GM23248 (cell line): ENCODE measurements around the gene JARID2. TPM values are rescaled to one million over a fixed set of nuclear protein-coding genes. Genes with fewer than 3 reads are reported as not detected.

Experiments used
- DNase-seq: peaks from one replicate; pipeline ENCODE4 v3.0.0-alpha.2; 2015
- H2AFZ ChIP-seq: fragments of 200-600 bp; sonication (generic); 2 replicates; pipeline ENCODE4 v1.6.1; 2016; ENCODE audit warnings: antibody characterized with exemption
- H3F3A ChIP-seq: fragments of 200-600 bp; sonication (generic); 2 replicates; pipeline ENCODE4 v1.6.1; 2016; ENCODE audit warnings: mild to moderate bottlenecking, antibody characterized with exemption, mixed run types; ENCODE audit not compliant: insufficient read depth
- H3K27ac ChIP-seq: fragments of 200-600 bp; sonication (generic); 2 replicates; pipeline ENCODE4 v1.5.1; 2016; ENCODE audit warnings: mild to moderate bottlenecking
- H3K27me3 ChIP-seq: fragments of 200-600 bp; sonication (generic); replicated peaks from 2 replicates; pipeline ENCODE4 v1.6.1; 2016; ENCODE audit warnings: mild to moderate bottlenecking; ENCODE audit not compliant: insufficient read depth
- H3K36me3 ChIP-seq: fragments of 200-600 bp; sonication (generic); 2 replicates; pipeline ENCODE4 v1.6.1; 2016; ENCODE audit warnings: low read depth, mild to moderate bottlenecking
- H3K4me1 ChIP-seq: fragments of 200-600 bp; sonication (generic); 2 replicates; pipeline ENCODE4 v1.6.1; 2016; ENCODE audit warnings: mild to moderate bottlenecking; ENCODE audit not compliant: insufficient read depth
- H3K4me2 ChIP-seq: fragments of 200-600 bp; sonication (generic); one replicate; pipeline ENCODE4 v1.6.1; 2016; ENCODE audit warnings: mild to moderate bottlenecking; ENCODE audit not compliant: unreplicated experiment
- H3K4me3 ChIP-seq: fragments of 200-600 bp; sonication (generic); 2 replicates; pipeline ENCODE4 v1.5.1; 2016; ENCODE audit warnings: mild to moderate bottlenecking
- H3K79me2 ChIP-seq: fragments of 200-600 bp; sonication (generic); 2 replicates; pipeline ENCODE4 v1.6.1; 2016; ENCODE audit warnings: mild to moderate bottlenecking; ENCODE audit not compliant: insufficient read depth
- H3K9ac ChIP-seq: fragments of 200-600 bp; sonication (generic); 2 replicates; pipeline ENCODE4 v1.6.1; 2016; ENCODE audit warnings: mild to moderate bottlenecking
- H3K9me2 ChIP-seq: fragments of 200-600 bp; sonication (generic); 2 replicates; pipeline ENCODE4 v1.6.1; 2016; ENCODE audit warnings: mixed run types, mild to moderate bottlenecking, moderate library complexity; ENCODE audit not compliant: insufficient read depth
- H3K9me3 ChIP-seq: fragments of 200-600 bp; sonication (generic); one replicate; pipeline ENCODE4 v1.6.1; 2017; ENCODE audit warnings: low read depth
- H4K20me1 ChIP-seq: fragments of 200-600 bp; sonication (generic); 2 replicates; pipeline ENCODE4 v1.6.0; 2016; ENCODE audit not compliant: insufficient read depth
- EZH2 ChIP-seq: fragments of 200-600 bp; sonication (generic); IDR thresholded peaks from 2 replicates; pipeline ENCODE4 v1.6.1; 2018; ENCODE audit warnings: antibody characterized with exemption, mild to moderate bottlenecking; ENCODE audit not compliant: insufficient read depth, poor library complexity, severe bottlenecking
- EZH2phosphoT487 ChIP-seq: fragments of 200-600 bp; sonication (generic); IDR thresholded peaks from 2 replicates; pipeline ENCODE4 v1.6.1; 2018; ENCODE audit warnings: antibody characterized with exemption, moderate library complexity, mild to moderate bottlenecking, low read depth; ENCODE audit not compliant: insufficient read depth
- WGBS, 2 experiments: methylation state at CpG; one replicate each; pipeline ENCODE4 v1.1.6; 2015 to 2017; ENCODE audit warnings: low lambda C conversion rate in 2 of 2, low coverage in 1 of 2; ENCODE audit errors: missing lambda C conversion rate in 2 of 2; 5-methylcytosine and 5-hydroxymethylcytosine counted together
- in situ Hi-C: fragments of 300-500 bp; cut with MboI; formaldehyde crosslinking; loops from 2 replicates; pipeline ENCODE4 v1.15.0; 2020
- polyA plus RNA-seq: library from polyadenylated mRNA; unstranded; fragments of >200 nt; fragmentation: Nextera tagmentation; extraction: Ambion mirVana; gene quantifications from 2 replicates; pipeline ENCODE4 v1.2.1, GENCODE V29; 2016
- total RNA-seq: library from RNA; depleted of rRNA; stranded (reverse); fragments of >200 nt; shearing (Covaris generic); gene quantifications from 2 replicates; pipeline ENCODE4 v1.2.3, GENCODE V29; 2014

The JARID2 gene
- total and polyA plus RNA-seq, 2 experiments from 2014 or later, result 3.9 to 9.3 TPM

DNA sequence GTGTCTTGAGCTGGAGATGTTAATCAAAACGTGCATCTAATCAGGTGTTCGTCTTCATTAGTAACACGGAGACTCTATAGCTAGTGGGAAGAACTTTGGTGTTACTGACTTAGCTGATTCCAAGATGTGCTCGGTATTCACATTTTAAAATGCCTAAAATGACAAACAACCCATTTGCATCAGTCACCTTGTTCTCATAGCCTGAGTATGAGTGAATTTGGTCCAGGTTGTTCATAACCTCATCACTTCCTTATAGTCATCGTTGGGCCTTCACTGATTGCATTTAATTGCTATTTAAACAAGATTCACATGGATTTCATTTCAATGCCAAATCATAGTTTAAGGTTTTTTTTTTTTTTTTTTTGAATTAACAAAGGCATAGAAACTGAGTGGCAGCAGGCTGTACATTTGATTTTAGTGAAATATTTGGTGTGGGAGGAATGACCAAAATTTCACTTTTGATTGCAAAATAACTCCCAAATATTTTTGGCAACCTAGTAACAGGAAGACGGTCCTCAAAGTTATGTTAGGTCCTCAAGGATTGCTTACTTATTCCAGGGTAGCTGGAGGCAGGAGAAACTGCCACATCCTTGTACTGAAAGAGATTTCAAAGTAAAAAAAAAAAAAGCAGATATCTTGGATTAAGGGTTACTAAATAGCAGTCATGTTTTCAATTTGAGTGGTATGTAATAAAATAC is 104.7 kb downstream of the JARID2 start:
- Histone ChIP-seq H3K4me1 (peaks cover 45% of the 10 kb centered on the region), H3K4me2 (peak overlapping the region; percentile 38), H2AFZ (no peak overlapping the region), H3K79me2 (peaks cover 98% of the 10 kb centered on the region), H3K9me2 (no peaks in the 10 kb centered on the region), H3K36me3 (no peaks in the 10 kb centered on the region), H3K4me3 (no peak overlapping the region), H3K9ac (peak overlapping the region; percentile 15), H3F3A (peaks cover 71% of the 10 kb centered on the region), H3K9me3 (no peaks in the 10 kb centered on the region), H4K20me1 (peaks cover 21% of the 10 kb centered on the region; the same call in 1 of the 2 replicates), H3K27ac (peak overlapping the region; percentile 60), H3K27me3 (no peaks in the 10 kb centered on the region)
- 41 to 42% methylated on average over 6 of the region's 6 CpGs for WGBS, 2 experiments
- peak; percentile 77 for DNase-seq
- in situ Hi-C loops, result no loop called here
- no peak for TF ChIP-seq EZH2phosphoT487
- TF ChIP-seq EZH2, result no peak

DNA sequence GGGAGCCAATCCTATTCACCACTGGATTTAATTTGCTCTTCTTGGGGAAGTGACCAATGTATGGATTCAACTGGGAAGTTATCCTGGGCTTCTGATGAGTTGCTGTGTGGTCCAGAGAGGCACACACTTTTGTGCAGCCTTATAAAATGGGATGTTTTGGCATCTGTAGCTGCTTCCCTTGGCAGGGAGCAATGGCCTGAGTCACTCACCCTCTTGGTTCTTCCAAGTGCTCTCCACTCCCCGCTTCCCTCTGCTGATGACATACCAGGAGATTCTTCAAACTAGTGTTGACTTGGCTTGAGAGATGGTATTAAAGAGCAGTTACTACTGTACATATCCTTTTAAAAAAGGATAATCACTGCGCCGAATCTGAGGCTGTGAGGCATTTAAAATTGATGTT is 105.8 kb downstream of the JARID2 start:
- H3K4me2 ChIP-seq, result peak overlapping the region; percentile 60
- peaks cover 98% of the 10 kb centered on the region for H3K79me2 ChIP-seq
- 0 to 4% methylated on average over 3 of the region's 3 CpGs for WGBS, 2 experiments

DNA sequence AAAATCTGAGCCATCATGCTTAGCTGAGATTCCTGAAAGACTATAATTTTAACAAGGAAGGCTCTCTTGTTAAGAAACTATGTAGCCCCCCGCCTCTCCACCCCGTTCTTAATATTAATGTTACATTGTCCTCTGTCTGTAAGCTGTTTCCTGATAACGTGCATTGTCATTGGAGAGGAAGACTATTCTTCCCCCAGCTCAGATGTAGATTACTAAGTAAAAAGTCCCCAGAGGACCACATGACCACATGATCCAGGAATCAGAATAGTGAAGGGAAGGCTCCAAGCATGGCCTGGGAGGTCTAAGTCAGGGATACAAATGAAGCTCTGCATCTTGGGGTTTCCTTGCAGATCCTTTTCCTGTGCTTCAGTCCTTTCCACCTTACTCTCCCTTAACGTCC is 106.4 kb downstream of the JARID2 start:
- Histone ChIP-seq H3K27ac (peak overlapping the region; percentile 68), H3K4me2 (peak overlapping the region; percentile 60), H3K27me3 (no peaks in the 10 kb centered on the region), H2AFZ (no peak overlapping the region), H3K4me1 (peaks cover 45% of the 10 kb centered on the region), H3K9ac (peak overlapping the region; percentile 37; the same call in 1 of the 2 replicates), H3F3A (peaks cover 60% of the 10 kb centered on the region), H3K79me2 (peaks cover 98% of the 10 kb centered on the region), H3K4me3 (peak overlapping the region; percentile 16; the same call in 1 of the 2 replicates), H3K9me2 (no peaks in the 10 kb centered on the region), H4K20me1 (peaks cover 22% of the 10 kb centered on the region; the same call in 1 of the 2 replicates), H3K9me3 (no peaks in the 10 kb centered on the region), H3K36me3 (no peaks in the 10 kb centered on the region)
- peak; percentile 32 for DNase-seq
- TF ChIP-seq EZH2phosphoT487 (no peak), EZH2 (no peak)
- WGBS, 2 experiments, result 63 to 70% methylated on average over 4 of the region's 4 CpGs
- in situ Hi-C loops, result no loop called here

More for the DNA sequence above, 105.8 kb downstream of the JARID2 start:
- Histone ChIP-seq H2AFZ (no peak overlapping the region), H3K27ac (peak overlapping the region; percentile 68), H3K36me3 (no peaks in the 10 kb centered on the region), H3K4me3 (peak overlapping the region; percentile 16; the same call in 1 of the 2 replicates), H3K4me1 (peaks cover 45% of the 10 kb centered on the region), H4K20me1 (peaks cover 26% of the 10 kb centered on the region; the same call in 1 of the 2 replicates), H3F3A (peaks cover 66% of the 10 kb centered on the region), H3K27me3 (no peaks in the 10 kb centered on the region), H3K9me2 (no peaks in the 10 kb centered on the region), H3K9ac (peak overlapping the region; percentile 37; the same call in 1 of the 2 replicates), H3K9me3 (no peaks in the 10 kb centered on the region)
- TF ChIP-seq EZH2phosphoT487 (no peak), EZH2 (no peak)
- peak; percentile 95 for DNase-seq
- in situ Hi-C loops, result no loop called here

DNA sequence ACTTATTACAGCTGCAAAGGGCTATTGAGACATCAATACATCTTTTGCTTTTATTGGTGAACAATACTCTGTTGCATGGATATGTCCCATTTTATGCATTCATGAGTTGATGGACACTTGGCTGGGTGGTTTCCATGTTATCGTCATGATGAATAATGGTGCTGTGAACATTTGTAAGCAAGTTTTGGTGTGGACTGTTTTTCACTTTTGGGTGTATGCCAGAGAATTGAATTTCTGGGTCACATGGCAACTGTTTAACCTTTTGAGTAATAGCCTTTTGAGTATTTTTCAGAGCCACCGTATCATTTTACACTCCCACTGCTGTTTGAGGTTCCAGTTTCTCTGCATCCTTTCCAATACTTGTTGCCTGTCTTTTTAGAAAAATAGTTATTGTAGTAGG is 107.0 kb downstream of the JARID2 start:
- Histone ChIP-seq H3K27ac (no peak overlapping the region), H4K20me1 (peaks cover 17% of the 10 kb centered on the region; the same call in 1 of the 2 replicates), H3K27me3 (no peaks in the 10 kb centered on the region), H3K9ac (no peak overlapping the region), H3K9me3 (no peaks in the 10 kb centered on the region), H3K4me2 (no peak overlapping the region), H2AFZ (no peak overlapping the region), H3K36me3 (no peaks in the 10 kb centered on the region), H3K79me2 (peaks cover 98% of the 10 kb centered on the region), H3F3A (peaks cover 55% of the 10 kb centered on the region), H3K9me2 (no peaks in the 10 kb centered on the region), H3K4me1 (peaks cover 45% of the 10 kb centered on the region), H3K4me3 (no peak overlapping the region)
- no peak for TF ChIP-seq EZH2
- no peak for TF ChIP-seq EZH2phosphoT487
- whole genome bisulfite sequencing, 2 experiments, result 98% methylated on average over 2 of the region's 2 CpGs
- DNase-seq, result no peak
- in situ Hi-C loops, result no loop called here
